Stimulated activated CD4-positive, alpha-beta T cell treated with anti-CD3 and anti-CD28 coated beads, TNF-alpha, amount 100 ng/mL, for 1 hour (primary cell): ENCODE results near the gene GHRH.

Source experiments
- DNase-seq, 3 donors: peaks; one replicate each; pipeline ENCODE4 v3.0.0-alpha.2; 2020; ENCODE audit warnings: low read depth in 3 of 3, low spot score in 1 of 3

GHRH gene

DNA sequence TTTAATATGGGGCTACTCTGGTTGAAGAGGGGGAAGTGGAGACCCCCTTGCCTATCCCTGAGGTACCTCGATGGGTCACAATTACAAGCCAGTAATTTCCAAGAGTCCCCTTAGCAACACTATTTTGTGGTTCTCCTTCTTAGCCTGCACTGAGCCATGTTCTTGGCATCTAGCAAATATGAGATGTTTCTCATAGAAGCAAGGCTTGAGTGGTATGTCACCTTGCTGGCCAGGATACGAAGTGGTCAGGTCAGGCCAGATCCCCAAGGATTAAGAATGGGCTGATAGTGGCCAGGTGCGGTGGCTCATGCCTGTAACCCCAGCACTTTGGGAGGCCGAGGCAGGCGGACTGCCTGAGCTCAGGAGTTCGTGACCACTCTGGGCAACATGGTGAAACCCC lies 2.1 kb upstream of the GHRH start:
- no peak for DNase-seq

GRCh38 chr20:37262505-37262904 lies 891 bp upstream of the GHRH start:
- DNase-seq = no peak

DNA sequence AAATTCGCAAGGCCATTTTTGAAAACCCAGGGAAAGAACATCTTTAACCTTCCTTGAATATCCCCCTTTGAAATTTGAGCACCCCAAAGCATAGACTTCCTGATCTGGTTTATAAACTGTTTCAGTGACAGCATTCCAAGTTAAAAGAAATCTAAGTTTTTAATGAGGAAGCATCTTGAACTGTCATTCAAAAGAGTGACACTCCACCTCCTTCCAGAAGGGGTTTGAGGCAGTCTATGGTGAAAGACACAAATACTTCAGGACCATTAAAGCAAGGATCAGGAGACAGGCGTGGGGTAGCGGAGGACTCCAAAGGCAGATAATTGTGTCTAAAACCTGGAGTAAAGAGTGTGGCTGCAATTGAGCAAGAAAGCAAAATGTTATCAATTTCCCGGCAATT lies 691 bp downstream of the GHRH start:
- DNase-seq = no peak

GRCh38 chr20:37259865-37260264 lies 1.7 kb downstream of the GHRH start:
- DNase-seq = no peak

GRCh38 chr20:37259031-37259430 lies 2.6 kb downstream of the GHRH start:
- no peak for DNase-seq

DNA sequence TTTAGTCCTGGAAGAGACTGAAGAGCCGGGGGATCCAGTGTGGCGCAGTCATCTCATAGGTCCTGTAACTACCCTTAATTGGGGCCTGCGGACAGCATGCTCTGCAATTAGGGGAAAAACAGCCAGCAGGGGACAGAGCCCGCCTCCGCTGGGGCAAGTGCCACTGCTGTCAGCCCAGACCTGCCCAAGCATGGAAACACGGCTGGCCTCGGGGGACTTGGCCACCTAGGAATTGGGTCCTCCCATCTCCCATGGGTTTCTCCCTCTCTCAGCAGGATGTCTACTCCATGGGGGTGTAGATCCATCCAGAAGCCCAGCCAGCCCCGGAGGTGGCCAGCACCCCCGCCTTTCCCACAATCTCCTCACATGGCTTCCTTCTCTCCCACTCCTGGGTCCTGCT lies 3.6 kb downstream of the GHRH start:
- no peak for DNase-seq

DNA sequence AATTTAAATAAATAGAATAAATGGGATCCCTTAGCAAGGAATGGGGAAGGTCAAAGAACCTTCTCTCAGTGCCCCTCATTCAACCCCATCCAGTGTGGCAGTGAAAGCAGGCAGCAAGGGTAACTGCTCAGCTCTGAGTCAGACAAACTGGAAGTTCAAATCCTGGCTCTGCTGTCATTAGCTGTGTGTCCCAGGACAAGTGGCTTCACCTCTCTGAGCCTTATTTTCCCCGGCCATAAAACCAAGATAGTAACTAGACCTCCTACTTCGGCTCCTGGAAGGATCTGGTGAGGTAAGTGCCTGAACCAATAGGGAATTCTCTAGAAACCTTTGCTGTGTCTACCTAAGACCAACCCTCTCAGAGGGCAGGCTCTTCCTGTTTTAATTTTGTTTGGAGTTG lies 4.1 kb downstream of the GHRH start:
- DNase-seq = no peak

GRCh38 chr20:37256286-37256685 lies 5.3 kb downstream of the GHRH start:
- DNase-seq = no peak

DNA sequence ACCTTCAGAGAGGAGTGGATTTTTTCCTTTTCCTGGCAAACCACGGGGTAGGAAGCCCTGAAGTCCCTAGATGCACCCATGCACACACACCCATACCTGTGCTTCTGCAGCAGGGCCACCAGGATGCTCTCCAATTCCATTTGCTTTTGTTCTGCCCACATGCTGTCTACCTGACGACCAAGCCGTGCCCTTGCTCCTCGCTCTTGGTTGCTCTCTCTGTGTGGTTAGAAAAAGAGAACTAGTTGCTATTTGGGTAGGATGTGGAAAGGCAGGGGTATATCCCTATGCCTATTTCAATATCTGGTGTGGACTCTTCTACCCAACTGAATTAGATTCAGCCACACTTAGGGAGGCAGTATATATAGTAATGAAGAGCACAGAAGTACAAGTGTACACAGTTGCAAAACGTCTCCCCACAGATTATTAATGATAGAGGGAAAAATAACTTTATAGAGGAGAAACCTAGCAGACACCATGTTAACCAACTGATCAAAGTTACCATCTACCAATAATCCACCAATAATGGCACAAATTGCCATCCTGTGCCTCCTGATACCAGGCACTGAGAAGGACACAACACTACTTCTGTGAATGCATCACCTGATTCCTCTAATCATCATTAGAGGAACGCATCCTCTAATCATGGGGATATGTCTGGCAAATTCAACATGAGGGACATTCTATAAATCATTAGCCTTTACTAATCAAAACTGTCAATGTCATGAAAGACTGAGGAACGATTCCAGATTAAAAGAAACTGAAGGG lies 7.3 kb downstream of the GHRH start:
- DNase-seq = no peak

DNA sequence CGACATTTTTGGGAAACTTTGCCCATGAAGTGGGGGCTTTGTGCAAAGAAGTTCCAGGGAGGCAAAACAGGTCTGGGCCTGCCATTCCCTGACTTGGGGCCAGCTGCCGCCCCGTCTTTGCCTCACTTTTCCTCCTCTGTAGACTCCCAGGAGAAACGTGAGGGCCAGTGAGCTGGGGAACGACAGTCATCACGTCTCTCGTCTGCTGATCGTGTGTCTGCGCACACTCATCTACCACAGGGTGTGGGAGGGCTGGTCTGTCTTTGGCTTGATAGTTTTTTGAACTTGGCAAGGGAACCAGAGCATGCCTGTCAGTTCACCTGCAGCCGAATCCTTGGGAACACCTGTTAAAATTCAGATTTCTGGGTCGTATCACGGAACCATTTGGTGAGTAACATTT lies 8.5 kb downstream of the GHRH start:
- DNase-seq = no peak

- DNase-seq = no peak
These were observed 9.7 kb downstream of the GHRH start for GRCh38 chr20:37251825-37252477.

GRCh38 chr20:37249304-37249703 lies 12.3 kb downstream of the GHRH start:
- DNase-seq = no peak

DNA sequence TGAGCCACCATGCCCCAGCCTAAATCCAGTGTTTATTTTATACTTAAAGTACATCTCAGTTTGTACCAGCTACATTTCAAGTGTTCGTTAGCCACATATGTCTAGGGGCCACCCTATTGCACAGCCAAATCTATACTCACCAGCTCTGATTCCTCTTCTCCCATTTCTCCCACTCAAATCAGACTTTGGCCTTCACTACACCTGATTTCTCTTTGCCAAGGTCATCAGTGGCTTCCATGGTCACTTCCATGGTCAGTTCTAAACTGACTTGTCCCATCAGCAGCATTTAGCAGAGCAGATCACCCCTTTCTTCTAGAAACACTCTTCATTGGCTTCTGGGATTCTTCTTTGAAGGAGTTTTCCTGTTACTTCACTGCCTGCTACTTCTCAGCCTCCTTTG lies 14.1 kb downstream of the GHRH start:
- DNase-seq = no peak

GRCh38 chr20:37246736-37247135 lies 14.9 kb downstream of the GHRH start:
- no peak for DNase-seq

DNA sequence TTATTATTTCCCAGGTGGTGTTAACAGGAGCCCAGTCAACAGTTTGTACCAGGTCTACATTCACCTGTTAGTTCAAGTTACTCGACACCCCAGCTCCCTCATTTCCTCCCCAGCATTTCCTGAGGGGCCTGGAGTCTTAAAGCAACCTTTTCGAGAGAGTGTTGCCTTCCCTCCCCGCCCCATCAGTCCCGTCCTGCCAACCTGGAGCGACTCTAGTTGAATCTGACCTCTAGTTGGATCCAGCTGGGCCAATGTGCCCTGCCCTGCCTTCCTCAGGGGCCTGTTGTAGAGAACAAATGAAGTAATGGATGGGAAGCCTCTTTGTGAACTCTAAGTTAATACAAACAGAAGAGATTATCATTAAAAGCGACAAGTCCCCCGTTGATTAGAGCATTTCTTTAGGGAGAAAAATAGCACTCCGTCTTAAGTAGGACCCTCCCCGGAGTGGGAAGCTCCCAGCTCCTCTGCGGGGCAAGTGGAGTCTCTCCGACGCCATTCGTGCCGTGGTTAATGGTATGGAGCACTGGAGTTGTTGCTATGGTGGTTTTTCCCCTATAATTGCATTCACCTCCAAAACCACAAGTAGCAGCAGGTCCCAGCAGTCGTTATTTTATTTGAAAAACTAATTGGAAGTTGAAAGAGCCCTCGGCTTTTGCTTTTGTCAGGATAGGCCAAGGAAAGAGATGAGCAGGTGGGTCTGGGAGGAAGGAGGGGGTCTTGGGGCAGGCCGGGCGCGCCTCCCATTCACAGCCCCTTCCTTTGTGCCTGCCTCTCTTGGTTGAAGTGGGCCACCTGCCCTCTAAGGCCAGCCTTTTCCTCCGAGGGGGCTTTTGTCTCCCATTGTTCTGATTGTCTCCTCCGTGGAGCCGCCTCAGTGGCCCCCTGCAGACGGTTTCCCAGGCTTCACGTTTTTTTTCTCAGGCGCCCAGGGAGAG lies 16.1 kb downstream of the GHRH start:
- DNase-seq = no peak

DNA sequence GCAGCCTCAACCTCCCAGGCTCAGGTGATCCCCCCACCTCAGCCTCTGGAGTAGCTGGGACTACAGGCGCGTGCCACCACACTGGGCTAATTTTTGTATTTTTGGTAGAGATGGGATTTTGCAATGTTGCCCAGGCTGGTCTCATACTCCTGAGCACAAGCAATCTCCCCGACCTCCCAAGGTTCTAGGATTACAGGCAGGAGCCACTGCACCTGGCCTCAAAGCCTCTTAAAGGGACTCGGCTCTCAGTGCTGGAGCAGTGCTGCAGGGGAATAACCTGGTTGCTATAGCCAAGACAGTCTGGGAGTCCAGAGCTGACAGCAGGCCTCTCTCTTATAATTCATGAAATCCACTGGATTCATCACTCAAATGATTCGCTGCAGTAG lies 17.0 kb downstream of the GHRH start:
- no peak for DNase-seq

GRCh38 chr20:37243937-37244571 lies 17.6 kb downstream of the GHRH start:
- no peak for DNase-seq

DNA sequence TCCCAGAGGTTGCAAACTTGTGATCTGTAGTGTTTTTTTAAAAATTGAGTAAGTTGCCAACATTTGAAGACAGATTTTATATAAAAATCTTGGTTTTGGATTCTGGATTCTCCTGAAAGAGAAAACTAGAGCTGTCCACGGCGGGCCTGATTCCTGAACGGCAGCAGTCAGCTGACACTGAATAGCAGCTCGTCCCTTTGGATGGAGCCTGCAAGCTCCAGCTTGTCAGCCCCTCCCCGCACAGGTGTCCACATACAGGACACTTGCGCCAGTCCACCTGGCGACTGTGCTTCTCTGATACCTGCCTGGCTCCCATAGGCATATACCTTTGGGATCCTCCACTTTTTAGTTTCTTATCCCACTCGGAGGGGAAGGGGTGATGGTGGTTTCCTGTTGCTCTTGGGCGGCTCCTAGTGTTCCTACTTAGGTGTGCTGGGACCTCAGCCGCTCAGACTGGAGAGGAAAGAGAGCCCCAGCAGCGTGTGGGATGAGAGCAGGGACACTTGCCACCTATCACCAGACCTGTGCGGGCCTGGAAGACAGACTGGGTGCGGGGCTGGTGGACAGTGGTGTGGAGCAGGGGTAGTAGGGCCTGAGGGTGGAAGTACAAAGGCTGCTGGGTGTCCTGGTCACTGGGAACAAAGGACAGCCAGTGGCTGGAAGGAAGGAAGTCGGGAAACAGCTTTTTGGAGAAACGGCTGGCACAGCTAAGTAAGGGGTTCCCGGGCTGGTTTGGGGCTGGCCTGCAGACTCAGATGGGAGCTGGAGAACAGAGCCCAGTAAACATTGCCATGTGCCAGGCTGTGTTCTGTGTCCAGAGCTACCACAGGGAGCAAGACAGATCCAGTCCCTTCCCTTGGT lies 18.3 kb downstream of the GHRH start:
- no peak for DNase-seq

- no peak for DNase-seq
These were observed 19.1 kb downstream of the GHRH start for GRCh38 chr20:37242503-37242902.

GRCh38 chr20:37240337-37241067 lies 21.1 kb downstream of the GHRH start:
- DNase-seq = no peak
